HG03378 (cell line): ENCODE results near the gene B3GNT3.
"Not testable (repeated sequence)": the region's sequence is repeated elsewhere in the genome, so short reads cannot be mapped to it uniquely, and the experiment has no call there.

Experiments
- ATAC-seq: cut with Tn5 transposase; IDR thresholded peaks from one replicate; pipeline ENCODE4 v1.9.1; 2021; ENCODE audit warnings: mild to moderate bottlenecking, moderate library complexity; ENCODE audit not compliant: unreplicated experiment

The B3GNT3 gene

DNA sequence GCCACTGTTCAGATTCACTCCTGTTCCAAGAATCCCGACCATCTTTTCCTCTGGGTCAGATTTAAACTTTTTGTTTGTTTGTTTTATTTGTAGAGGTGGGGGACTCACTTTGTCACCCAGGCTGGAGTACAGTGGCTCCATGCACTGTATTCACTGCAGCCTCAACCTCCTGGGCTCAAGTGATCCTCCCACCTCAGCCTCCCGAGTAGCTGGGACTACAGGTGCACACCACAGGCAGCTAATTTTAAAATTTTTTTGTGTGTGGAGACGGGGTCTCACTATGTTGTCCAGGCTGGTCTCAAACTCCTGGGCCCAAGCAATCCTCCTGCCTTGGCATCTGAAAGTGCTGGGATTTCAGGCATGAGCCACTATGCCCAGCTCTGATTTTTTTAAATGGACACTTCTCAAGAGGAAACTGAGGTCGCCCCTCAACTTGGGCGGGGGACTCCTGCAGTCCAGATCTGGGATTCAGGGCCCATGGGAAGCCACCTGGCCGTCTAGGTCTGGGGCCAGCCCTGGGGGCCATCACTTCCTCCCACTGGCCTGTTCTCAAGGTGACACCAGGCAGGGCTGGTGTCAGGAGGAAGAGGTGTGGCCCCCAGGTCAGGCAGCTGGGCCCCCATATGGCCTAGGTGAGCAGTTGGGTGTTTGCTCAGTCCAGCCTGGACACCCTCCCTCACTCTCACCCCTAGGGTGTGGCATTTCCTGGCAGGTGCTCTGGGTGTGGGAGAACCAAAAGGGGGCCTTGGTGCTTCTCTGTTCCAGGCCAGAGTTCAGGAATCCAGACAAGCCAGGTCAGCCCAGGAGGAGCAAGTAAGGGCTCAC is 1.3 kb downstream of the B3GNT3 start:
- no peak for ATAC-seq

DNA sequence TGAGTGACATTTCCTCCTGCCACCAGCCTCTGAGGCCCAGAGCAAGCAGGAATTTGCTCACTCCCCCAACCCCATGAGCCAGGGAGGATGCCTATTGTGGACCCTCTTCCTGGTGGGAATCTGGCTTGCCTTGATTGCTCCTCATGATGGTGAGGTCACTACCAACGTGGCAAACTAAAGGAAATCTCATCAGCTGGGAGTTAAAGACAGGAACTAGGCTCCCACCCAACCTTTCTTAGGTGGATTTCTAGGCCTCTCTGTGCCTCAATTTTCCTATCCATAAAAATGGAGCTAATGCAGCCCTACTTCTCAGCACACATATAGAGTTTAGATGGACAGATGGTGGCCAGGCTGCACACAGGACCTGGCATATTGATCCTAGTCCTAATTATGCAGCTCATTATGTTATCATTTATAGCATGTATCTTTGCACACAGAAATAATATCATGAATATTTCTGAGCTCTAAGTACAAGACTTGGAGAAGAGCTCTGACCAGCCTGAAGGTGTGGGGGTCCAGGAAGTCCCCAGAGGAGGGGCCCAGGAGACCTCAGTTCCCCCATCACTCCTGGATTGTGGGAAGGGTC is 2.0 kb downstream of the B3GNT3 start:
- ATAC-seq: no peak

DNA sequence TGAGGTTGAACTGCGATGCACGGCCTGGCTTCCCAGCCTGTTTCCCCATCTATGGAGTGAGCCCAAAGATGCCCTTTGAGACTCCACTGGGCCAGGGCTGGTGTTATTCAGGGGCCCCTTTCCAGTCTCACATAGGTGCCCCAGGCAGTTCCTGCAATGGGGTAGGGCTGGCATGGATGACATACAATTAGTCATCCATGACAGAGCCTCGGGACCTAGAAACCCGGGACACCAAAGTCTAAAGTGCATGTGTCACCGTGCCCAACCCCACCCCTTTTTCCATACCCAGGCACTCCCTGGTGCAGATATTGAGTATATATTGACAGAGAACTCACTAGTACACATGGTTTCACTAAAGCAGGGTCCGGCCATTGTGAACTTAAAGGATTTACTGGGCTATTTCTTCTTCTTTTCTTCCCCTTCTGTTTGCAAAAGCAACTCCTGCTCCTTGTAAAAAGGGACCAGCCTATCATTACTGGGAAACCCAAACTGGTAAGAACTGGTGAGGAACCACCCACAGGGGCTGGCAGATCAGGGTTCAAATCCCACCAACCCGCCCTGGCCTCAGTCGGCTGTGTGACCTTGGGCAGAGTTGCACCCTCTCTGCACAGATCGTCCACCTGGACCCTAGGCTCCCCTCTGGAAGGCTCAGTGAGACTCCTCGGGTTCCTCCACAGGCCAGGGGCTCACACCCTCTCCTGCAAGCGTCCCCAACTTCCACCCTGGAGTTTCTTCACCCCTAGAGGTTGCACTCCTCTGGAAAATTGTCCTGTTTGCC is 2.7 kb downstream of the B3GNT3 start:
- ATAC-seq: no peak

GRCh38 chr19:17798599-17798998 is 3.7 kb downstream of the B3GNT3 start:
- ATAC-seq: not testable (repeated sequence)

- no peak for ATAC-seq
These were observed 7.4 kb downstream of the B3GNT3 start for GRCh38 chr19:17802137-17802858.

GRCh38 chr19:17803264-17803896 is 8.4 kb downstream of the B3GNT3 start:
- ATAC-seq: no peak

DNA sequence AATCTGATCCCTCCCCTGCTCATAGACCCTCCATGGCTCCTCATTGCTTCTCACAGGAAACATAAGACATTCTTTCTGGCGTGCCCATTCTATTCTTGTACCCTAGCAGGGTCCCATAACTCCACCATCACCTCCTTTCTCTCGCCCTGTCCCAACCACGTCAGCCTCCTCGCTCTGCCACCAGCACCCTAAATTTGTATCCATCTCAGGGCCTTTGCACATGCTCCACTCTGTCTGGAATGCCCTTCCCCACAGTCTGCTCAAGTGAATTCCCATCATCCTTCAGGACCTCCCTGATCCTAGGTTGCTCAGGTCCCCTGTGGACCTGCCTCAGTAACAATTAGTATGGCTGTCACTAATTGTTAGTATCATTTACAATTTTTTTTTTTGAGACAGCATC is 10.5 kb downstream of the B3GNT3 start:
- ATAC-seq: no peak

DNA sequence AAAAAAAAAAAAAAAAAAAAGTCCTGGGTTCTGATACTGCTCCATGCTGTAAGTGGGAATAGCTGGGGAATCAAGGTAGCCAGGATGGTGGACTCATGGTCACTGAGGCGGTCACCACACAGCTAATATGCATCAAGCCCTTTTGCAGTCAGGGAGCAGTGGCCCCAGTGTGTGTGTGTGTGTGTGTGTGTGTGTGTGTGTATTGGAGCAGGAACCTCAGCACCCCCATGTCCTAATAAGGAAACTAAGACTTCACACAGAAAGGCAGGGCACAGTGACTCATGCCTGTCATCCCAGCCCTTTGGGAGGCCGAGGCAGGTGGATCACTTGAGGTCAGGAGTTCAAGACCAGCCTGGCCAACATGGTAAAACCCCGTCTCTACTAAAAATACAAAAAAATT is 12.0 kb downstream of the B3GNT3 start:
- ATAC-seq: no peak

DNA sequence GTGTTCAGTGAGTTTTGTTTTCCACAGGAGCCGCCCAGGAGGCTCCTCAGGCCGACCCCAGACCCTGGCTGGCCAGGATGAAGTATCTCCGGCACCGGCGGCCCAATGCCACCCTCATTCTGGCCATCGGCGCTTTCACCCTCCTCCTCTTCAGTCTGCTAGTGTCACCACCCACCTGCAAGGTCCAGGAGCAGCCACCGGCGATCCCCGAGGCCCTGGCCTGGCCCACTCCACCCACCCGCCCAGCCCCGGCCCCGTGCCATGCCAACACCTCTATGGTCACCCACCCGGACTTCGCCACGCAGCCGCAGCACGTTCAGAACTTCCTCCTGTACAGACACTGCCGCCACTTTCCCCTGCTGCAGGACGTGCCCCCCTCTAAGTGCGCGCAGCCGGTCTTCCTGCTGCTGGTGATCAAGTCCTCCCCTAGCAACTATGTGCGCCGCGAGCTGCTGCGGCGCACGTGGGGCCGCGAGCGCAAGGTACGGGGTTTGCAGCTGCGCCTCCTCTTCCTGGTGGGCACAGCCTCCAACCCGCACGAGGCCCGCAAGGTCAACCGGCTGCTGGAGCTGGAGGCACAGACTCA is 12.9 kb downstream of the B3GNT3 start:
- ATAC-seq: no peak

DNA sequence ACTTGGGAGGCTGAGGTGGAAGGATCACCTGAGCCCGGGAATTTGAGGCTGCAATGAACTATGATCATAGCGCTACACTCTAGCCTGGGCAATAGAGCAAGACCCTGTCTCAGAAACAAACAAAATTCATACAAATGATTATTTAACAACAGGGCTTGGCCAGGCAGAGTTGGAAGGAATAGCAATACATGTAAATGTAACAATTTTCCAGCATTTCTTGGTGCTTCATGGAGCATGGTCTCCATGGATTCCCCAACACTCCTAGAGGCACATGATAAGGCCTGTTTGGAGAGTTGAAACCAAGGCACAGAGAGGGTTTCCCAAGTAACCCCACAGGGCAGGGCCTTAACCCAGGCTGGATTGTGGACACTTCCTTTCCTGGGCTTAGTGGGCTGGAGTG is 16.2 kb downstream of the B3GNT3 start:
- no peak for ATAC-seq

DNA sequence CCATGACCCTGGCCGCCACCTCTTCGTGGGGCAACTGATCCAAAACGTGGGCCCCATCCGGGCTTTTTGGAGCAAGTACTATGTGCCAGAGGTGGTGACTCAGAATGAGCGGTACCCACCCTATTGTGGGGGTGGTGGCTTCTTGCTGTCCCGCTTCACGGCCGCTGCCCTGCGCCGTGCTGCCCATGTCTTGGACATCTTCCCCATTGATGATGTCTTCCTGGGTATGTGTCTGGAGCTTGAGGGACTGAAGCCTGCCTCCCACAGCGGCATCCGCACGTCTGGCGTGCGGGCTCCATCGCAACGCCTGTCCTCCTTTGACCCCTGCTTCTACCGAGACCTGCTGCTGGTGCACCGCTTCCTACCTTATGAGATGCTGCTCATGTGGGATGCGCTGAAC is 16.7 kb downstream of the B3GNT3 start:
- no peak for ATAC-seq

GRCh38 chr19:17812099-17812498 is 17.2 kb downstream of the B3GNT3 start:
- ATAC-seq: no peak

DNA sequence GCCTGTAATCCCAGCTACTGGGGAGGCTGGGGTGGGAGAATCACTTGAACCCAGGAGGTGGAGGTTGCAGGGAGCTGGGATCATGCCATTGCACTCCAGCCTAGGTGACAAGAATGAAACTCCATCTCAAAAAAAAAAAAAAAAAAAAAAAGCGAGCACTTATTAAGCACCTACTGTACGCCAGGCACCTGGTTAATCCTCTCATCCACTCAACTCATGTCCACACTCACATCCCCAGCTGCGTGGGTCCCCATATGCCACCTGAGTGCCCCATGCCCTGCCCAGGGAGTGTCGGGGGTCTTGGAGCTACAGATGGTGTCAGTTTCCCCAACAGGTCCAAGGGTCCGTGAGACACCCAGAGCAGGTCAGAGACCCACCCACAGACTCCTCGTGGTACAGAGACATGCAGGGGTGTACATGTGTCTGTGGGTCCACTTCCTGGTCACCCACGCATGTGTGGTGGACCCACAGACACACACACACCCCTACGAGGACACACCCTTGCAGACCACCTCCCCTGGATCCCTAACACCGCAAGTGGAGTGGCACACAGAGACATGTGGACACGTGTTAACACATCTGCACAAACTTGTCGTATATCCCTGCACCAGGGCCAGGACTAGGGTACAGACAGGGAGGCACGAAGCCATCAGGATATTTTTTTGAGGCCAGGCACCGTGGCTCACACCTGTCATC is 22.9 kb downstream of the B3GNT3 start:
- no peak for ATAC-seq

- no peak for ATAC-seq
These were observed 26.3 kb downstream of the B3GNT3 start, which contains the start of gene INSL3 for GRCh38 chr19:17821190-17821589. TSS of gene INSL3 (minus strand) at chr19:17821519. CDS start at chr19:17821506, 13 bp downstream.

- no peak for ATAC-seq
These were observed 29.4 kb downstream of the B3GNT3 start for GRCh38 chr19:17824339-17824738.

GRCh38 chr19:17826508-17827056 is 31.6 kb downstream of the B3GNT3 start:
- ATAC-seq: no peak

- no peak for ATAC-seq
These were observed 35.1 kb downstream of the B3GNT3 start for GRCh38 chr19:17829855-17830566.

DNA sequence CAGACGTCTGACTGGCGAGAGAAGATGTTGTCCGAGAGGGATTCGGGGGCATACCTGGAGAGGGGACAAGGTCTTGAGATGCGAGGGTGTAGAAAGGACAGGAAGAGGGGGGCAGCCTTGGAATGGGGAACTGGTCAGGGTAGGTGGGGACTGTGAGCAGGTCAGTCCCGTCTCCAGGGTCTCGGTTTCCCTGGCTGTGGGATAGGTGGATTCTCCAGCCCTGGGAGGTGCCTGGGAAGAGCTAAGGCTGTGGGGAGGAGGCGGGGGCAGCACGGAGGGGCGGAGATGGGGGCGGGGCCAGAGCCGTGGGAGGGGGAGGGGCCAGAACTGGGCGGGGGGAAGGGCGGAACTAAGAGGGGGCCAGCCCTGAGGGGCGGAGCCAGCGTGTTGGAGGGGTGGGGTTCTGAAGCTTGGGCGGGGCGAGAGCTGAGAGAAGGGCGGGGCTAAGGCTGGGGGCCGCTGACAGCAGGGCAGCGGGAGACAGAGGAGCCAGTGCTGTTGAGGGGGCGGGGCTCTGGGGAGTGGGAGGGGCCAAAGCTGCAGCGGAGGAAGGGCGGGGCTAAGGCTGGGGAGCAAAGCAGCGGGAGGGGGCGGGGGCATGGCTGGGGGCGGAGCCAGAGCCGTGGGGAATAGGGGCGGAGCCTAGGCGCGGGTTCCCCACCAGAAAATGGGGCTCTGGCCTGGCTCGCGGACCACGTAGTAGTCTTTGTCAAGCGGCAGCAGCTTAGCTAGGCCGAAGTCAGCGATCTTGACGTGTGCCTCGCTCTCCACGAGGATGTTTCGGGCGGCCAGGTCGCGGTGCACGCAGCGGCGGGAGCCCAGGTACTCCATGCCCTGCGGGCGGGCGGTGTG is 35.9 kb downstream of the B3GNT3 start:
- no peak for ATAC-seq
